Measurements from ENCODE around the gene CFD.
"Not testable (repeated sequence)": the region's sequence is repeated elsewhere in the genome, so short reads cannot be mapped to it uniquely, and the experiment has no call there.

CFD gene

GRCh38 chr19:871446-872265, 12.2 kb downstream of the CFD start:
- DNase-seq (ENCODE audit: low read depth) = no peak

- peak; percentile 47 for DNase-seq (ENCODE audit: low read depth)
These were observed 12.9 kb downstream of the CFD start for GRCh38 chr19:872266-872951.

- no peak for DNase-seq (ENCODE audit: low read depth)
These were observed 13.6 kb downstream of the CFD start for GRCh38 chr19:873084-873483.

- no peak for DNase-seq (ENCODE audit: low read depth)
These were observed 14.1 kb downstream of the CFD start for GRCh38 chr19:873561-874041.

- no peak for DNase-seq (ENCODE audit: low read depth)
These were observed 15.9 kb downstream of the CFD start for GRCh38 chr19:875265-875879.

GRCh38 chr19:876089-876488, 16.6 kb downstream of the CFD start:
- no peak for DNase-seq (ENCODE audit: low read depth)

- no peak for DNase-seq (ENCODE audit: low read depth)
These were observed 17.4 kb downstream of the CFD start for GRCh38 chr19:876780-877314.

GRCh38 chr19:877992-878660, 18.7 kb downstream of the CFD start:
- not testable (repeated sequence) for DNase-seq (ENCODE audit: low read depth)

GRCh38 chr19:878751-879561, 19.5 kb downstream of the CFD start:
- not testable (repeated sequence) for DNase-seq (ENCODE audit: low read depth)

GRCh38 chr19:879711-880438, 20.4 kb downstream of the CFD start:
- no peak for DNase-seq (ENCODE audit: low read depth)

GRCh38 chr19:881385-882071, 22.1 kb downstream of the CFD start:
- DNase-seq (ENCODE audit: low read depth) = no peak

- DNase-seq (ENCODE audit: low read depth) = no peak
These were observed 23.5 kb downstream of the CFD start for GRCh38 chr19:882871-883497.

GRCh38 chr19:883661-884211, 24.3 kb downstream of the CFD start:
- no peak for DNase-seq (ENCODE audit: low read depth)

- DNase-seq (ENCODE audit: low read depth) = no peak
These were observed 25.2 kb downstream of the CFD start for GRCh38 chr19:884420-885211.

- DNase-seq (ENCODE audit: low read depth) = no peak
These were observed 26.2 kb downstream of the CFD start for GRCh38 chr19:885536-886224.

- peak; percentile 80 for DNase-seq (ENCODE audit: low read depth)
These were observed 27.6 kb downstream of the CFD start for GRCh38 chr19:887072-887471.

GRCh38 chr19:887599-887998, 28.1 kb downstream of the CFD start:
- DNase-seq (ENCODE audit: low read depth) = no peak

Measured in fibroblast of the conjunctiva (primary cell).